ENCODE results near the gene DCTN1.

The DCTN1 gene

GRCh38 chr2:74327627-74328026 is 52.5 kb downstream of the DCTN1 start:
- no peak for DNase-seq (ENCODE audit: low read depth in 2 of 2, low spot score in 1 of 2)

GRCh38 chr2:74327199-74327598 is 52.9 kb downstream of the DCTN1 start:
- no peak for DNase-seq (ENCODE audit: low read depth in 2 of 2, low spot score in 1 of 2)

GRCh38 chr2:74325815-74326214 is 54.3 kb downstream of the DCTN1 start:
- no peak for DNase-seq (ENCODE audit: low read depth in 2 of 2, low spot score in 1 of 2)

GRCh38 chr2:74321737-74322136 is 58.4 kb downstream of the DCTN1 start:
- no peak for DNase-seq (ENCODE audit: low read depth in 2 of 2, low spot score in 1 of 2)

- DNase-seq (ENCODE audit: low read depth in 2 of 2, low spot score in 1 of 2) = no peak
Measured at GRCh38 chr2:74317701-74318100, 62.4 kb downstream of the DCTN1 start.

- DNase-seq (ENCODE audit: low read depth in 2 of 2, low spot score in 1 of 2) = no peak
Measured at GRCh38 chr2:74316627-74317295, 63.4 kb downstream of the DCTN1 start.

- no peak for DNase-seq (ENCODE audit: low read depth in 2 of 2, low spot score in 1 of 2)
Measured at GRCh38 chr2:74314107-74314506, 66.0 kb downstream of the DCTN1 start.

GRCh38 chr2:74313497-74313896 is 66.6 kb downstream of the DCTN1 start:
- no peak for DNase-seq (ENCODE audit: low read depth in 2 of 2, low spot score in 1 of 2)

- no peak for DNase-seq (ENCODE audit: low read depth in 2 of 2, low spot score in 1 of 2)
Measured at GRCh38 chr2:74312913-74313312, 67.2 kb downstream of the DCTN1 start.

Data from stimulated activated CD8-positive, alpha-beta memory T cell treated with anti-CD3 and anti-CD28 coated beads, Interleukin-4, amount 100 ng/mL, for 1 hour (primary cell).